ENCODE data around the gene CCDC152.

DNA sequence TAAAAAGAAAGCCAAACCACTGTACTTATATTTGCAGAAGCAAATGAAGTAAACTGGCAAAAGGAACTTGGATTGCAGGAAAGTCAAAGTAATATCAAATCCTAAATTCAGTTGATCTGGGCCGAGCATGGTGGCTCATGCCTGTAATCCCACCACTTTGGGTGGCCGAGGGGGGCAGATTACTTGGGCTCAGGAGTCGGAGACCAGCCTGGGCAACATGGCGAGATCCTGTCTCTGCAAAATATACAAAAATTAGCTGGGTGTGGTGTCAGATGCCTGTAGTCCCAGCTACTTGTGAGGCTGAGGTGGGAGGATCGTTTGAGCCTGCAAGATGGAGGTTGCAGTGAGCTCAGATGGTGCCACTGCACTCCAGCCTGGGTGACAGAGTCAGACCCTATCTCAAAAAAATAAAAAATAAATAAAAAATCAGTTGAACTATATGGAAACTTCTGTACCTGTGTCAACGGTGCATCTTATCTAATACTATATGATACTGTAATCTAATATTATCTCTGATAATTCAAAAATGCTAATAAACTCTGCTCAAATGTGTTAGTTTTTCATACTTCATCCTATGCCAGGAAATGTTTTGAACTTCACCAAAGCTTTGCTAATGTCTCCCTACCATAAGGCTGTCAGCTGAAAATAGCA lies 45.0 kb downstream of the CCDC152 start:
- TF ChIP-seq CTCF (IDR thresholded peaks at IDR 0.05; ENCODE audit: borderline replicate concordance, extremely low read depth, low read length, poor library complexity, severe bottlenecking), result no peak
- no peak for TF ChIP-seq EZH2 (IDR thresholded peaks at IDR 0.05; ENCODE audit: borderline replicate concordance, low read depth, low read length, severe bottlenecking)
